Measurements from ENCODE around the gene GPR78. TPM values are rescaled to one million over a fixed set of nuclear protein-coding genes. Genes with fewer than 3 reads are reported as not detected.
A peak's percentile ranks its signal among the peaks of the same experiment; 100 is the strongest.

Gene GPR78
- total RNA-seq, 1 experiment from 2014 or later: 3.4 TPM

DNA sequence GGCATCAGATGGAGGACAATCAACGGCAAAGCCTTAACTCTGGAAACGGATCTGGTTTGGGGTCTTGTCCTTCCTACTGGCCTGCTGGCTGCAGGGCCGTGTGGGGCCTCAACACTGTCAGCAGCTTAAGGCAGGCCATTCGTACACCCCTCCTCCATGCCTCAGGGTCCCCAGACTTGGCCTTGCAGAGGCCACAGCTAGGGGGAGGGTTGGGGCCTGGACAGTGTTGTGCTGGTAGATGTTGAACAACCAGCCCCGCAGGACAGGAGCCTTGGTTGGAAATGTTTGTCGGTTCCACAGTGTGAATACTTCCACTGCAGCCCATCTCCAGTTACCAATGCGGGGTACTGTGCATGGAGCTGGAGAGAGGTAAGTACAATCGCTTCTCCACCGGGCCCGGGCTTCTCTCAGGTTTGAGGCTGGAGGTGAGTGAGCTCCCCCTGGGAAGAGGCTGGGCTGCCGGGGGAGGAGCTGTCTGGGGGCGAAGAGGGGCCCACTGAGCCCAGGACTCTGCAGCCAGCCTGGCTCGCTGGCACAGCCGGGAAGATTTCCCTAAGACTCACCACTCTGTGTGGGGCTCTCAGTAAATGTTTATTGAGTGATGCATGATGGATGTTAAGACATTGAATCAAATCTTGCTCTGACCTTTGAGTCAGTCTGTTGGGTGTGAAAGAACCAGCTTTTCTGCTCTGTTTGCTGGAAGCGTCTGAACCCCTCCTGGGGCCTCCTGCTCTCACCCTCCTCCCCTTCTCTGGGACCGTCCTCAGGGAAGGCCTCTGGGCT, 19.7 kb upstream of the GPR78 start:
- Histone ChIP-seq H3K14ac (ENCODE audit: insufficient read depth, low read length) (no peak overlapping the region), H3K27me3 (ENCODE audit: insufficient read depth, low read length) (no peaks in the 10 kb centered on the region), H3K23me2 (ENCODE audit: insufficient read length, low read depth, low read length, poor library complexity, severe bottlenecking) (no peaks in the 10 kb centered on the region), H4K8ac (replicated peaks; ENCODE audit: insufficient read length, low read depth, low read length) (no peak overlapping the region), H2BK120ac (ENCODE audit: low read depth, low read length, poor library complexity, severe bottlenecking) (no peak overlapping the region), H2AK5ac (ENCODE audit: insufficient read length, low read length) (no peak overlapping the region), H2BK12ac (ENCODE audit: insufficient read length, low read depth, low read length) (no peak overlapping the region), H3K9ac (ENCODE audit: extremely low read depth, insufficient read length, low read length) (no peak overlapping the region), H3K9me3 (ENCODE audit: control insufficient read depth, low read depth, low read length) (no peaks in the 10 kb centered on the region), H3K27ac (ENCODE audit: insufficient read length, low read depth, low read length) (no peak overlapping the region), H4K91ac (ENCODE audit: insufficient read length, low read depth, low read length) (no peak overlapping the region), H3K79me2 (ENCODE audit: insufficient read depth, low read length) (no peaks in the 10 kb centered on the region), H4K20me1 (ENCODE audit: control insufficient read depth, insufficient read depth, insufficient read length) (no peaks in the 10 kb centered on the region), H2AFZ (ENCODE audit: low read length) (no peak overlapping the region), H2BK15ac (ENCODE audit: low read depth, low read length) (no peak overlapping the region), H2BK20ac (ENCODE audit: low read depth, low read length, poor library complexity, severe bottlenecking) (no peak overlapping the region), H3K56ac (ENCODE audit: insufficient read length, low read depth, low read length) (no peak overlapping the region), H3K18ac (ENCODE audit: insufficient read length, low read depth, low read length) (no peak overlapping the region), H4K5ac (ENCODE audit: insufficient read length, low read depth, low read length) (no peak overlapping the region), H3T11ph (ENCODE audit: low read length) (no peak overlapping the region), H3K23ac (ENCODE audit: insufficient read length, low read depth, low read length) (no peak overlapping the region), H3K4me1 (ENCODE audit: insufficient read depth, low read length) (no peaks in the 10 kb centered on the region), H3K4ac (ENCODE audit: low read depth, low read length) (no peak overlapping the region), H2BK5ac (ENCODE audit: insufficient read length, low read length) (no peak overlapping the region), H3K79me1 (ENCODE audit: insufficient read depth, low read depth, low read length, poor library complexity, severe bottlenecking) (no peaks in the 10 kb centered on the region), H3K4me2 (ENCODE audit: insufficient read depth, insufficient read length, low read length) (no peak overlapping the region)
- peaks cover 37 to 47% of the 10 kb centered on the region in 2 experiments for H3K4me1 Mint-ChIP-seq
- TF ChIP-seq, protein P1, sequence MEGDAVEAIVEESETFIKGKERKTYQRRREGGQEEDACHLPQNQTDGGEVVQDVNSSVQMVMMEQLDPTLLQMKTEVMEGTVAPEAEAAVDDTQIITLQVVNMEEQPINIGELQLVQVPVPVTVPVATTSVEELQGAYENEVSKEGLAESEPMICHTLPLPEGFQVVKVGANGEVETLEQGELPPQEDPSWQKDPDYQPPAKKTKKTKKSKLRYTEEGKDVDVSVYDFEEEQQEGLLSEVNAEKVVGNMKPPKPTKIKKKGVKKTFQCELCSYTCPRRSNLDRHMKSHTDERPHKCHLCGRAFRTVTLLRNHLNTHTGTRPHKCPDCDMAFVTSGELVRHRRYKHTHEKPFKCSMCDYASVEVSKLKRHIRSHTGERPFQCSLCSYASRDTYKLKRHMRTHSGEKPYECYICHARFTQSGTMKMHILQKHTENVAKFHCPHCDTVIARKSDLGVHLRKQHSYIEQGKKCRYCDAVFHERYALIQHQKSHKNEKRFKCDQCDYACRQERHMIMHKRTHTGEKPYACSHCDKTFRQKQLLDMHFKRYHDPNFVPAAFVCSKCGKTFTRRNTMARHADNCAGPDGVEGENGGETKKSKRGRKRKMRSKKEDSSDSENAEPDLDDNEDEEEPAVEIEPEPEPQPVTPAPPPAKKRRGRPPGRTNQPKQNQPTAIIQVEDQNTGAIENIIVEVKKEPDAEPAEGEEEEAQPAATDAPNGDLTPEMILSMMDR (conservative IDR thresholded peaks at IDR 0.05): no peak
- H3K4me3 Mint-ChIP-seq: no peak overlapping the region
- no peak for DNase-seq
- peaks cover 0 to under 1% (median 0%) of the 10 kb centered on the region in 3 experiments; a peak in 1 of 7 replicates for H3K36me3 Mint-ChIP-seq (ENCODE audit: insufficient read depth in 1 of 3, low read depth in 3 of 3)
- H3K27me3 Mint-ChIP-seq (ENCODE audit: low read depth): no peaks in the 10 kb centered on the region
- peak overlapping the region in 1 of 3 experiments; percentile 77; a peak in 1 of 7 replicates for H3K27ac Mint-ChIP-seq
- WGBS (ENCODE audit: extremely low coverage, insufficient read length, low lambda C conversion rate): no CpG with 5 or more reads among the region's 16 CpGs
- H3K9me3 Mint-ChIP-seq: no peaks in the 10 kb centered on the region; a peak in 1 of 5 replicates
